GM12801 (cell line): ENCODE results near the gene TMEM182.

ENCODE experiments used
- TF ChIP-seq, protein P1 (sequence below): IDR thresholded peaks from one replicate; pipeline ENCODE4 v1.5.1; 2011; ENCODE audit warnings: control low read depth; ENCODE audit not compliant: insufficient read length; ENCODE audit errors: extremely low read depth

TMEM182 gene

GRCh38 chr2:102735416-102736109 lies 26.3 kb upstream of the TMEM182 start:
- TF ChIP-seq, protein P1, sequence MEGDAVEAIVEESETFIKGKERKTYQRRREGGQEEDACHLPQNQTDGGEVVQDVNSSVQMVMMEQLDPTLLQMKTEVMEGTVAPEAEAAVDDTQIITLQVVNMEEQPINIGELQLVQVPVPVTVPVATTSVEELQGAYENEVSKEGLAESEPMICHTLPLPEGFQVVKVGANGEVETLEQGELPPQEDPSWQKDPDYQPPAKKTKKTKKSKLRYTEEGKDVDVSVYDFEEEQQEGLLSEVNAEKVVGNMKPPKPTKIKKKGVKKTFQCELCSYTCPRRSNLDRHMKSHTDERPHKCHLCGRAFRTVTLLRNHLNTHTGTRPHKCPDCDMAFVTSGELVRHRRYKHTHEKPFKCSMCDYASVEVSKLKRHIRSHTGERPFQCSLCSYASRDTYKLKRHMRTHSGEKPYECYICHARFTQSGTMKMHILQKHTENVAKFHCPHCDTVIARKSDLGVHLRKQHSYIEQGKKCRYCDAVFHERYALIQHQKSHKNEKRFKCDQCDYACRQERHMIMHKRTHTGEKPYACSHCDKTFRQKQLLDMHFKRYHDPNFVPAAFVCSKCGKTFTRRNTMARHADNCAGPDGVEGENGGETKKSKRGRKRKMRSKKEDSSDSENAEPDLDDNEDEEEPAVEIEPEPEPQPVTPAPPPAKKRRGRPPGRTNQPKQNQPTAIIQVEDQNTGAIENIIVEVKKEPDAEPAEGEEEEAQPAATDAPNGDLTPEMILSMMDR: no peak

- TF ChIP-seq, protein P1: no peak
These were observed 25.8 kb upstream of the TMEM182 start for GRCh38 chr2:102736110-102736409.

GRCh38 chr2:102736410-102737409 lies 25.1 kb upstream of the TMEM182 start:
- TF ChIP-seq, protein P1: no peak

DNA sequence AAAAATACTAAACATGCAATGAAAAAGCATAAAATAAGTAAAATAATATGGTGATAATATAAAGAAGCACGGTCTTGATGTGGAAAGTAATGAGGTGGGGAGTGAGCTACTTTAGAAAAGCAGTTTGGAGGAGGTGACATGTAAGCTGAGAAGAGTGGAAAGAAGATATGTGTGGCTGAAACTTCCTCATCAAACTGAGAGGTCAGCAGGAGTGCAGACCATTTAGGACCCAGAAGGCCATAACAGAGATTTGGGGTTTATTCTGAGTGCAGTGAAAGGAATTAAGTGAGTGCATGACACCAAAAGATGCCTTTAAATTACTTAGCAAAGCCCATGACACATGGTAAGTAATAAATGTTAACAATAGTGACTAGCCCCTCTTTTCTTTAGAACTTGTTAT lies 24.4 kb upstream of the TMEM182 start:
- TF ChIP-seq, protein P1: no peak

- TF ChIP-seq, protein P1: no peak
These were observed 18.6 kb upstream of the TMEM182 start for GRCh38 chr2:102743259-102743658.

GRCh38 chr2:102748107-102748506 lies 13.7 kb upstream of the TMEM182 start:
- TF ChIP-seq, protein P1: no peak

- TF ChIP-seq, protein P1: no peak
These were observed 11.9 kb upstream of the TMEM182 start for GRCh38 chr2:102749938-102750337.
